SK-N-MC (cell line): ENCODE results near the gene TGFBR3L.

Experiments
- FOXP2 ChIP-seq: optimal IDR thresholded peaks from 2 replicates; pipeline ENCODE3; 2011; ENCODE audit warnings: mild to moderate bottlenecking, moderate library complexity; ENCODE audit not compliant: insufficient read depth; ENCODE audit errors: extremely low read length, control extremely low read depth
- POLR2AphosphoS5 ChIP-seq: IDR thresholded peaks from 2 replicates; pipeline ENCODE4 v1.6.1; 2012; ENCODE audit warnings: mild to moderate bottlenecking, low read depth, low read length, borderline replicate concordance

DNA sequence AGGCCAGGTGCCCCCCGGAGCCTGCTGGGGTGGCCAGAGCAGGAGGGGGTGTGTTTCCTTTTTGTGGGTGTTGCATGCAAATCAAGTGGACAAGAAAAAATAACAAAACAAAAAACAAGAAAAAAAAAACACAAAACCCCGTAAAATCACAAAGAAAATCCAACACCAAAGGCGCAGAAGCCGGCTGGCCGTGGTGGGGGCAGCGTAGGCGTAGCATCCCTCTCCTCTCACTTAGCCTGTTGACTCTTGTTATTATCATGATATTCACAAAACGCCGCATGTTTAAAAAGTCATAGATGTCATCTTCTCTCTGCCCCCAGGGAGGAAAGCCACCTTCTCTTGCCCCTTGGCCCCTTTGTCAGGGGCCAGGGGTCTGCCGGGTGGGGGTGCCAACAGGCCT lies 978 bp upstream of the TGFBR3L start:
- TF ChIP-seq POLR2AphosphoS5 (no peak), FOXP2 (no peak)
